HG03521 (cell line): Measurements from ENCODE around the gene RNU1-4.
"Not testable (repeated sequence)": the region's sequence is repeated elsewhere in the genome, so short reads cannot be mapped to it uniquely, and the experiment has no call there.

Source experiments
- ATAC-seq: cut with Tn5 transposase; IDR thresholded peaks from one replicate; pipeline ENCODE4 v1.9.1; 2021; ENCODE audit warnings: mild to moderate bottlenecking, moderate library complexity; ENCODE audit not compliant: unreplicated experiment

The RNU1-4 gene

DNA sequence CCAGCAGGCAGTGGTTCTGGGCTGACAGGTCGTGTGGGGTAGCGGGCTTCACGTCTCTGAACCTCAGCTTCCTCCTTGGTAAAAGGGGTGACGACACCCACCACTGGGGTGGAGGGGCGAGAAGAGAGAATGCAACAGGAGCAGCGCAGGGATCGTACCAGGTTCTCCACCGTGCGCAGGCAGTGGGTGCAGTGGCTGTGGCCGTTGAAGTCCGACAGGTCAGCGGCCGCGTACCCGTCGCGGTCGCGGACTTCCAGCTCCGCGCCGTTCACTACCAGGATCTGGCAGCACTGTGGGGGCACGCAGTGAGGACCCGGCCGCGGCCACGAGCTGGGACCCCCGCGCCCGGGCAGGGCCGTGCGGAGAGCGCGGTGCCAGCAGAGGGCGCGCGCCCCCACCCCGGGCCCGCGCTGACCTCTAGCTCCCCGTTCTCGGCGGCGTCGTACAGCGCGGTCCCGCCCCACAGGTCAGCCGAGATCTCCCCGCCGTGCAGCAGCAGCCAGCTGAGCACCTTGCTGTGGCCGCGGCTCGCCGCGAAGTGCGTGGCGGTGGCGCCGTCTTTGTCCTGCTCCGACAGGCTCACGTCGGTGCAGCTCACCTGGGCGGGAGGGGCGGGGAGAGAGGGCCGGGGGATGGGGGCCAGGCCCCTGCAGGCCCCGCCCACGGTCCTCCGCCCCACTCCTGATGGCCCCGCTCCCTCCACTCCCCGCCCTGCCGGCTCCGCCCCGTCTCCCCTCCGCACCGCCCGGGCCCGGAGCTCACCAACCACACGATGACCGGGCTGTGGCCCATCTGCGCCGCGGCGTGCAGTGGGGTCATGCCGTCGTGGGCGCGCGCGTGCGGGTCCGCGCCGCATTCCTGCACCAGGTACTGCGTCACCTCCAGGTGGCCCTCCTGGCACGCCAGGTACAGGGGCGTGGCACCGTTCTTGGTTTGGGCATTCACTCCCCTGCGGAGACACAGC lies 32.9 kb upstream of the RNU1-4 start:
- not testable (repeated sequence) for ATAC-seq

DNA sequence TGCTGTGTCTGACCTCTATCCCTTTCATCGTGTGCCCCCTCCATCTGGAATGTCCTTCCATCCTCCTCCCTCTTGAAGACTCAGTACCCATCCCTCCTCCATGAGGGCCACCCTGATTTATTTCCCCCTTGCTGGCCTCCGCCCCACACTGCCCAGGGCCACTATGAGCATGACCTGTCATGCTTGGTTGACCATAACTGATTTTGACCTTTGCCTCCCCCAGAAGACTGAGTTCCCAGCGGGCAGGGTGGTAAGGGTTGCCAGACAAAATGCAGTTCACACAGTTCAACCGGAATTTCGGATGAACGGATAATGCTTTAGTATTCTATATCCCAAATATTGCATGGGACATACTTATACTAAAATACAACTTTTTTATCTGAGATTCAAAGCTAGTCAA lies 31.6 kb upstream of the RNU1-4 start:
- not testable (repeated sequence) for ATAC-seq

DNA sequence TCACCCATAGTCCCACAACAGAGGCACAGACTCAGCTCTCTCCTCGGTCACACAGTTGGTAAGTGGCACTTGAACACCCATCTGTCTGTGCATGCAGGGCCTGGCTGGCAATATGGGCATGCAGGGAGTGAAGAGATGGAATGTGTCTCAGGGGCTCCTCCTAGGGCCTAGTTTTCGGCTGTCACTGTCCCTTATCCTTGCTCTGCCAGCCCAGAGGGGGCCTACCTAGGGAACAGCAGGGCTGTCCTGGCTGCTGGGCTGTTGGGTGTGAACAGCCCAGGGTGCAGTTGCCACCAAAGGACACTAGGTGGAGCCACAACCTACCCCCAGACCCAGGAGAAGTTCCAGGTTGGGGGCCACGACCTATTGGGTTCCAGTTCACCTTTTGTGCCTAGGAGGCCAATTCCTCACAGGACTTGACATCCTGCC lies 30.6 kb upstream of the RNU1-4 start:
- ATAC-seq: peak; percentile 44

DNA sequence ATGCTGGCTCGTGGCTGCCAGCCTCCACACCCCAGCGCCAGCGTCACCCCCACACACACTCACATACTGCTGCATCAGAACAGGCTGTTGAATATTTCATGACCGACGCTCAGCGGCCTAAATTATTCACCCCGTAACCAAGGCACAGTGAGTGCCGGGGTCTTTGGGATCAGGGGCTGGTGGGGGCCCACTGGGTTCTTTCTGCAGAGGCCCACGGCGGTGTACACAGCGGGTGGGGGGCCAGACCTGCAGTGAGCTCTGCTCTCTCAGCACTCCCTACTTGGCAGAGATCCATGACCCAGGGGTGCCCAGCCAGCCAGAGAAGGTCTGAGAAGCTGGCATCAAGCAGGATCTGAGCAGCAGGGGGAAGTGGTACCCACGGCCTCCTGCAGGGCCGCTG lies 29.7 kb upstream of the RNU1-4 start:
- not testable (repeated sequence) for ATAC-seq

DNA sequence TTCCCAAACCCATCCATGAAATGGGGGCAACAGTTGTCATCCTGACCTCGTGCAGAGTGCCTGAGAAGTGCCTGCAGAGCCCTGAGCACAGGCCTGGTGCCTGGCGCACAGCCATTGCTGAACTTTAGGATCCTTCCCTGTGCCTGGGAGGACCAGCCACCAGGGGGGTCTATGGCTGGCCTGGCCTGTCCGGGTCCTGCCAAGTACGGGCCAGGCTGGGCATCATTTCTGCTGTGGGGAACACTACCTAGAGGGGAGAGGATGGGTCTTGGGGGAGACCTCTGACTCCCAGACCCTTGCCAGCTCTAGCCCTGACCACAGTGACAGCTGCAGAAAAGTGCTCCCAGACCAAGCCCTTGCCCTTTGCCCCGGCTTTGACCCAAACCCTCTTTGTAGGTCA lies 28.2 kb upstream of the RNU1-4 start:
- ATAC-seq: not testable (repeated sequence)

DNA sequence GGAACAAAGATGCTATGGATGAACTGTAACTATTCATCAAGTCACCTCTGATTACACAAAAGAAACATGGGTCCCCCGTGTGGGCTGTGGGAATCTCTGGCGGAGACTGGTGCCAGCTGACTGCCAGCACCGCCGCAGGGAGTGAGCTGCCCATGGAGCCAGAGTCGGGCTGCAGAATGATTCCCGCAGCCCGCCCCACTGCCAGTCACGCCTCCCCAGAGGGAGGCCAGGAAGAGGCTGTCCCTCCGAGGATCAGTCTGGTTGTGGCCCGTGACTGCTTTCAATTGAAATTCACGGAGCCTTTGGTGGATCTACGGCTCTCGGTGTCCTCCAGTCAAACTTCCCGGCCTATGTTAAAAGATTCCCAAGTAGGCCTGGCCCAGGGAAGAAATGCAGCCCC lies 27.7 kb upstream of the RNU1-4 start:
- ATAC-seq: not testable (repeated sequence)

DNA sequence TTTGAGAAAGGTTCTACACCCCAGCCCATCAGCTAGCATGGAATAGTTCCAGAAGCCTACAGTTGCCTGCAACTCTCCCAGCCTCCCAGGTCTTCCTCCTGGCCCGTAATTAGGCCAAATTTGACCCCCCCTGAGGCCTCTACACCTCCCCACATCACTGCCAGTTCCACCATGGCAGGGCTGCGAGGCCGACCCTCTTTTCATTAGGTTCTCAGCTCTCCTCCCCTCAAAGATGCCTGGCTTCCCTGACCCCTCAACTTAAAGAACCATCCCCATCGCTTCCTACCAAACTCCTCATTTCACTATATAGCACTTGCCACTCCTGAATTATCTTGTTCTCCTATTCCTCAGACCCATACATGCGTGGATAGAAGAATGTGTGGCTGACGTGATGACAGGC lies 27.3 kb upstream of the RNU1-4 start:
- ATAC-seq: not testable (repeated sequence)

DNA sequence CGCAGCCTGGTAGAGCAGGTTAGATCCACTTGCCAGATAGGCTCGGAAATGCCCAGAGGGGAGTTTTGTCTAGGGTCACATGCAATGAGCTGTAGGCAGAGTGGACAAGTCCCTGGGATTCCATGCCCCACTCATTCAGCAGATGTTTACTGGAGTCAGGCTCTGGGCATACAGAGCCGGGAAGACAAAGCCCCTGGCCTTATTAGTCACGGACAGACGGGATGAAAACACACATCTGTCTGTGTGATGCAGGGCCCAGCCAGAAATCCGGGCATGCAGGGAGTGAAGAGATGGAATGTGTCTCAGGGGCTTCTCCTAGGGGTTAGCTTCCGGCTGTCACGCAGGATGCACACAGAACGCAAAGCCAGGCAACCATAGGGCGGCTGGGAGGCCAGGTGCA lies 26.8 kb upstream of the RNU1-4 start:
- ATAC-seq: not testable (repeated sequence)

DNA sequence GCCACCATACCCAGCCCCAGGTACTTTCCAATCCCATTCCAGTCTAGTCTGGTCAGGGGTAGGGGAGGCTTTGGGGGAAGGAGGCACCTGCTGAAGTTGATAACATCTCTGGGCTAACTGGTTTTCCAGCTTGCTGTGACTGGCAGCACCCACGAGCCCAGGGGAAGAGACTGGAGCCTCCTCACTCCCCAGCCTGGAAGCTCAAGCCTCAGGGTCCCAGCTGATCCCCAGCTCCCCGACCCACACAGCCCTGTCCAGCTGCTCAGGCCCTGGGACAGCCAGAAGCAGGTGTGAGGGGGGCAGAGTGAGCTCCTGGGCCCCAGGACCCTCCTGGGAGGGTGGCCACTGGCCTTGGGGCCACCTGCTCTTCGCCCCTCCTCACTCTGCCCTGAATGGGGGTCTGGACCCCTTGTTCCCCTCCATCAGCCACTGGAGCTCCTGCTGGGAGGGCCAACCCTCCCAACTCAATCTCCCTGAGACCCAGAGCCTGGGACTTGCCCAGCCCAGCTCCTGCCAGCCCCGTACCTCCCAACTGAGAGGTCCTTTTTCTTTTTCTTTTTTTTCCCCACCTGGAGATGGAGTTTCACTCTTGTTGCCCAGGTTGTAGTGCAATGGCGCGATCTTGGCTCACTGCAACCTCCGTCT lies 23.5 kb upstream of the RNU1-4 start:
- no peak for ATAC-seq

DNA sequence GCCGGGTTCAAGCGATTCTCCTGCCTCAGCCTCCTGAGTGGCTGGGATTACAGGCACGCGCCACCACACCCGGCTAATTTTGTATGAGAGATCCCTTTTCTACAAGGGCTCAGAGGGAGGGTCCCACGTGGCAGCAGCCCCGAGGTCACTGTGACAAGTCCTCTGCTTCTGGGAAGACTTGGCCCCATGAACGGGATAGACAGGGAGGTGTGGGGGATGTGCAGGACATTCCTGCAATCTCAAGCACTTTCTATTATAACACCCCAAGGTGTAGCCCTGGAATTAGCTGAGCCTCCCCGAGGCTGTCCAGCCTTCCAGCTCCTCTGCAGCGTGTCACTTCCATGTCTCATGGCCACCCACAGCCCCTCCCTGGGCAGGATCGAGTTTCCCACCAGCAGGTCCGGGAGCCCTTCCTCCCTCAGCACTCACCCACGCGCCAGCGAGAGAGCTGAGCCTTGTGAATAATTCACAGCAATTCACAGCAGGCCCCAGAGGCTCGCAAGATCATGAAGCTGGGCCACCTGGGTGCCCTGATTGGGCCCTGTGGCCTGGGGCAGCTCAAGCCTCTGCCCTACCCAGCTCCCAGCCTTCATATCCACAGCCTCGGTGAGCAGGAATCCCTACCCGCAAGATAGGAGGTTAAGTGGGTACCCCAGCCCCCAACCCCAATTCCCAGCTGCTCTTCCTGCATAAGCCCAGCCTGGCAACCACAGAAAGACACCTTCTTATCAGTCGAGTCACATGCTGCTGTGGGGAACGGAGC lies 22.8 kb upstream of the RNU1-4 start:
- ATAC-seq: no peak

DNA sequence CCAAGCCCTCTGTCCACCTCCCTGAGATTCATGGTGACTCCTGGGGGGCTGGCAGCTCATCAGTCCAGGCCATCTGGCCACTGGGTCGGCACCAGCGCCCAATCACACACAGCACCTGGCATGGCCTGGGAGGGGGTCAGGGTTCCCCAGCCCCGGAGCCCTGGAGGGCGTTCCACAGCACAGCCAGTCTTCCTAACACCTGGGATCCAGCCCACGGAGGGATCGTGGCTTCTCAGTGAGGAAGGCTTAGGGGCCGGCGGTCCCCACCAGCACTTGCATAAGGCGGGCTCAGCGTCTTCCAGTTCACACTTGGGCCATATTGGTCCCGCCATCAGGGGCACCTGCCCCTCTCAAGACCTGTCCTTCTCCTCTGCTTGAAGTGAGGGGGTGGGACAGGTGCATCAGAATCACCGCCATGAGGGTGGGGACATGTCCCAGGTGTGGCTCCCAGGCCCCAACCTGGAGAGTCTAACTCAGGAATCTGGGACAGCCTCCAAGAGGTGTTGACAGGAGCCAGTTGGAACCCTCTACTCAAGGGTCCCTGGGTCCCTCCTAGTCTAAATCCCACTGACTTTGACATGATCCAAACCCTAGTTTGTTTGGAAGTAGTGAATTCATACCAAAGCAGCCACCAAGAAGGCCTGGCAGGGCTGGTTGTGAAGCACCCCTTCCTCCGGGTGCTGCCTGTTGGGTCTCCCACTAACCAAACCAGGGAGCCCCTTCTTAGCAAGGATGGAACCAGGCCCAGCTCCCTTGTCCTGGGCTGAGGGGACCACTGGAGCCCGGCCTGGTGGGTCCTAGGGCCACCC lies 22.0 kb upstream of the RNU1-4 start:
- not testable (repeated sequence) for ATAC-seq

DNA sequence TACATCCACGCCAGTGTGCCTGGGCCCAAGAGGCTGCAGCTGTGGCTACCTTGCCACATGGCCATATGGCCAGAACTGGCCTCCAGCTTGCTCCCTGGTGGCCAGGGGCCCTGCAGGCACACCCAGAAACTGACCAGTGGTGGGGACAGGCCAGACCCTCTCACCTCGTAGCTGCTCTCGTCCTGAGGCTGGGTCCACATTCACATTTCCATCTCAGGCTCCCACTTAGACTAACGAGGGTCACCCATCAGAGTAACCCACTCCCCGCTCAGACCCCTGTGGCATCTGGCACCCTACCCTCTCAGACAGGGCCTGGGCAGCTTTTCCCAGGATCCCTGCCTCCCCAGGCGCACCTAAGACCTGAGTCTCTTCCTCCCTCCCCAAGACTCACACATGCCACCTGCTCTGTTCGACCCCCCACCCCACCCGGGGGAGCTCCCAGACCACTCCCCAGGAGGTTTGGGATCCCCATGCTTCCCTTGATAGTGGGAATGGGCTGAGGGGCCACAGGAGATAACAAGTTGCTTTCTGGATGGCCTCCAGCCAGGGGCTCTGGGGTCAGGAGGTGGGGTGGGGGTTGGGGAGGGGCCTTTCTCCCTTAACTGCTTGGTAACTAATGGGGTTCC lies 21.3 kb upstream of the RNU1-4 start:
- ATAC-seq: no peak

DNA sequence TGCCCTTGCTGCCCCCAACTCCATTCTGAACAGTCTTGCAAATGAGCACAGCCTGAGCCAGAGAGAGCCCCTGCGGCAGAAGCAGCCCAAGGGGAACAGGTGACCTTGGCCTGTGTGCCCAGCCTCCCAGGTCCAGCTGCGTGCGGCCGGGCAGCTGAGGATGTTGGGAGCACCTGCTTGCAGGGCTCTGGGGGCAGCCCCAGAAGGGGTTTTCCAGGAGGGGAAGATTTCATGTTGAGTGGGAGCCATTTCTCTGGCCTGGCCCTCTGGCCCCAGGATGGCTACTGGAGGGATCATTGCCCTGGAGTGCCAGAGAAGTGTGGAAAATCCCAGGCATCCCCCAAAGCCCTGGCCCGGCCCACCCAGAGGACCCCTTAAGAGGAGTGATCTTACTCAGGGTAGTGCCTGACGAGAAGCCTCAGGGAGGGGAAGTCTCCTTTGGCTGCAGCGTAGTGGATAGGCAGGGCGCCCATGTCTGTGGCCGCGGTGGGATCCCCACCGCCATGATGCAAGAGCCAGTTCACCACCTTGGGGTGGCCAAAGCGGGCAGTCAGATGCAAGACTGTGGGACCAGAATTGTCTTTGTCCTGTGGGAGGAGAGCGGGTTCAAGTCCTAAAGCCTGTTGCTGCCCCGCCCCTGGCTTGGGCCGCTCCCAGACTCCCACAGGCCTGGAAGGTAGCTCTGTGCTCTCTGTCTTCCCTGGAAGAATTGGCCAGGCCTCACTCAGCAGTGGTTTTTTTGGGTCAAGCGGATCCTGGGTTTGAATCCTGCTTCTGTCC lies 20.6 kb upstream of the RNU1-4 start:
- ATAC-seq: no peak

DNA sequence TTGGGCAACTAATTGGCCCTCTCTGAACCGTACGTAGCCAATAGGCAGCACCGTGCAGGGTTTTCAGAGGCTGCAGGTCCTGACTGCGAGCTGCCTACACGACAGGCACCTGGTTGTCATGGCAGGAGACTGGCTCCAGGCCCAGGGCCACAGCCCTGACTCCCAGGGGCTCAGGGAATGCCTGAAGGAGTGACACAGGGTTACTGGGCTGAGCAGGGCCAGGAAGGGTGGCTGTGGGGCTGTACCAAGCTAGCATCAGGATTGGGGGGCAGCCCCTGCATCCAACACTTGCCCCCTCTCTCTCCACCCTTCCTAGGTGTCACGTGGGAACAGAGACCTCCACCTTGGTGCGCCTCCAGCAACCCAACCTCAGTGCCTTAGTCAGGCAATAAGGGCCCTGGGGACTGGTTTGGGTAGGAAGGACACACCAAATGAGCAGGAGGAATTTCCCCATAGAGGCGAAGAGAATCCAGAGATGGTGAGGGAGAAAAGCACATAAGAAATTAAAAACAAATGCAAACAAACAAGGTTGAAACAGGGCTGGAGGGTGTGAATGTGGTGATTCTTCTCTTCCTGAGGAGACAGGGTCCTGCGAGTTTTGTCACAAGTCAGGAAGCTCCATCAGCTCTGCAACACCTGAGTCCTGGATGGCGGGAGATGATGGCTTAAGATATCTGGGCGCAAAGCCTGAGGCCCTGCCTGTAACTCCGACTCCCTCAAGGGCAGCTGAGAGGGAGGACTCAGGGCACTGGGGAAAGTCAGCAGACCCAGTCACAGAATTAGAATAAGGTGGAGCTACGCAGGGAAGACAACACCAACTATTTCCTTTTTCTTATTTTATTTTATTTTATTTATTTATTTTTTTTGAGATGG lies 19.7 kb upstream of the RNU1-4 start:
- no peak for ATAC-seq

DNA sequence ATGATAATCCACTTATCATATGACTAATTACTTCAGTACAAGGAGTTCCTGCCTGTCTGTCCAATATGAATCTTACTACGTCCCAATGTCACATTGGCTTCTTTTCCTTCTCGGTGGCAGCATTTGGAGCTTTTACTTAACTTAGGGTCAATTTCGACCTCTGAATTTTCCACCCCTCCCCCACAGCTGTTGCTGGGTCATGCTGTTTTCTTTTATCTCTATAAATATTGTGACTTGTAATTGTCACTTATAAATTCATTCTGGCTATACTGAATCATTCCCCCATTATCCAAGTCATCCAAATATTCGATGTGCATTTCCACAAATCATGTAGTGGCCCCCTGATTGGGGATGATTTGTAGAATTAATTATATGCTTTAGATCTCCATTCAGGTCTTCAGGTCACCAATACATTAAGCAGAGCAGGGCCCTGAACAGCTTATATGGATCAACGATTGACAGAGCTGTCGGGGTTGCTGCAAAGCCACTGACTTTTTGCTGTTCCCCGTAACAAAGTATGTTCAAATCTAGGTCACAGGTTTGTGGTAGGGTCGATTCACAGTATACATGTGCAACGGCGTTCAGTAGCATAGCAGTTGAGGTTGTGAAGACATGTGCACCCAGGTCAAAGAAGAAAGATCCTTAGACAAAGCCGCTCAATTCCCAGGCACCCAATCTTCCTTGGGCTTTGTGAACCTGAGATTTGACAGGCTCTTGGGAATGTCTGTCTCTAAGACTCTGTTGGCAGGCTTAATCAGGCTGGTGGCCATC lies 18.3 kb upstream of the RNU1-4 start:
- no peak for ATAC-seq

DNA sequence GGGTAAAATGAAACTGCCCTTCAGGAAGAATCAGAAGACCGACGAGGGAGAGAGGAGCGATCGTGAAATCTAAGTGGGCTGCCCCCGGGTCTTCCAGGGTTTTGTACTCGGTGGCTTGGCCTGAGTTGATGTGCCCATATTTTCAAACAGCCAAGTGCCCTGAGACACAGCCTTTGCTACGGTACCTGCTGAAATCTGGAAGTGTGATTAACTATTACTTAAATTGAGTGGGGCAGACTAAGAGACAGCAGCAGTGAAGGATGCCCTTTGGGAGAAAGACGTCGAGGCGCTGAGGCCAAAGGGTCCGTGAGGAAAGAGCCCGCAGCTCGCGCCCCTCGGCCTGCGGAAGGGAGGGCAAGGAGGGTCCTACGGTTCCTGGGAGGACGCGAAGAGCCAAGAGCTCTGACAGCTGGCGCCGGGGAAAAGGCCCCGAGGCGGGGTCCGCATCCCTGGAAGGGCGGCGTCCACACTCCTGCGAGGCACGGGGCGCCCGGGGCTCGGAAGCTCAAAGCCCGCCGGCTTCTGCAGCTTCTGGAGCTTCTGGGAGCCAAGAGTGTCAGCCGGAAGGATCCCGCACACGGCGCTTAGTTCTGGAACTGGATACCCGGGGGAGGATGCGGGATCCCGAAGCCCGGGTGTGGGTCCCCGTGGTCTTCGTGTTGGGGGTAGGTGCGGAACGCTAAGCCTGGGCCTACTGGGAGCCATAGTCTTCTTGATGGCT lies 15.4 kb upstream of the RNU1-4 start:
- ATAC-seq: no peak
